Stimulated activated naive CD8-positive, alpha-beta T cell treated with anti-CD3 and anti-CD28 coated beads, Interleukin-15, Interleukin-2, amounts not matched to agents 100 ng/mL and 50 ng/mL, for 24 hours (primary cell): ENCODE measurements around the gene NR1H4.

Source experiments
- H3K27ac Mint-ChIP-seq: one replicate; pipeline ENCODE4 v1.8.0; 2021; ENCODE audit warnings: mild to moderate bottlenecking, mixed read lengths
- H3K27me3 Mint-ChIP-seq: one replicate; pipeline ENCODE4 v1.8.0; 2021; ENCODE audit warnings: mixed read lengths
- H3K36me3 Mint-ChIP-seq: one replicate; pipeline ENCODE4 v1.8.0; 2021; ENCODE audit warnings: low read depth, mixed read lengths
- H3K4me1 Mint-ChIP-seq: one replicate; pipeline ENCODE4 v1.8.0; 2021; ENCODE audit warnings: low read depth, mixed read lengths
- H3K4me3 Mint-ChIP-seq: one replicate; pipeline ENCODE4 v1.8.0; 2021; ENCODE audit warnings: mild to moderate bottlenecking, mixed read lengths
- H3K9me3 Mint-ChIP-seq: one replicate; pipeline ENCODE4 v1.8.0; 2021; ENCODE audit warnings: mixed read lengths

NR1H4 gene

DNA sequence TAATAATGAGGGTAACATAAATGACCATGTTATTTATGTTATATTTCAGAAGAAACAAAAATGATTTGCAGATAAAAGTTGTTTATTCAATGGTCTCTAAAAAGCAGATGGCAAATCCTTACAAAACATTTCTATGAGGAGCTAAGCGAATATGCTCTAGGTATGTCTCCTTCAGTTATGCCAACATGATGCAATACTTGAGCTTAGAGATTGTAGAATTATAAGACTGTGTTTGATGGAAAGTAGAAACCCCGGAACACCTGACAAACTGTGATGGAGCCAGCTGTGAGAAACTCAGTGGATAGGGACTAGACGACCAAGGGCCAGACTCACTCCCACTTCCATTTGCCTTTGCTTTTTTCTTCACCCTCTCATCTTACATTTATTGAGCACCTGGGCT lies 17.8 kb upstream of the NR1H4 start:
- Mint-ChIP-seq H3K36me3 (no peaks in the 10 kb centered on the region), H3K4me3 (no peak overlapping the region), H3K27ac (no peak overlapping the region), H3K9me3 (no peaks in the 10 kb centered on the region), H3K4me1 (no peaks in the 10 kb centered on the region), H3K27me3 (peaks cover 3% of the 10 kb centered on the region)

- no peaks in the 10 kb centered on the region for H3K9me3 Mint-ChIP-seq
- H3K27me3 Mint-ChIP-seq: no peaks in the 10 kb centered on the region
- H3K27ac Mint-ChIP-seq: no peak overlapping the region
- no peak overlapping the region for H3K4me3 Mint-ChIP-seq
- H3K36me3 Mint-ChIP-seq: no peaks in the 10 kb centered on the region
- no peaks in the 10 kb centered on the region for H3K4me1 Mint-ChIP-seq
Observed at GRCh38 chr12:100458191-100458590, 15.5 kb upstream of the NR1H4 start.

DNA sequence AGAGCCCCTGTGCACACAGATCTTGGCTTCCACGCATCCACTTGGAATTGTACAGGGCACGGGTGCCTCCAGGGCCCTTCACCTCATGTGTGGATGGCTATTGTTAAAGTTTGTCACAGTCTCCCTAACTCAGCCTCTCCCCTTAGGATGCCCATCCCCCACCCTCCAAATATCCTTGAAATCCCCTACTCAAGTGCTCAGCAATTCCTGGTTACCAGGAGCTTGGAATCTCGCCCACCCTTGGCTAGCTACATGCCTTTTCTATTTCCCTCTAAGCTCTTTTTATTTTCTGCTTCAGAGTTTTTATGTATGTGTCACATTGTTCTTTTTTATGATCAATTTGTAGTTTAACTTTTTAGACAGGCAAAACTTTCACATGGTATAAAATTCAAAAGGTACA lies 13.0 kb upstream of the NR1H4 start:
- no peaks in the 10 kb centered on the region for H3K27me3 Mint-ChIP-seq
- H3K36me3 Mint-ChIP-seq: no peaks in the 10 kb centered on the region
- no peak overlapping the region for H3K4me3 Mint-ChIP-seq
- no peak overlapping the region for H3K27ac Mint-ChIP-seq
- no peaks in the 10 kb centered on the region for H3K9me3 Mint-ChIP-seq
- no peaks in the 10 kb centered on the region for H3K4me1 Mint-ChIP-seq

DNA sequence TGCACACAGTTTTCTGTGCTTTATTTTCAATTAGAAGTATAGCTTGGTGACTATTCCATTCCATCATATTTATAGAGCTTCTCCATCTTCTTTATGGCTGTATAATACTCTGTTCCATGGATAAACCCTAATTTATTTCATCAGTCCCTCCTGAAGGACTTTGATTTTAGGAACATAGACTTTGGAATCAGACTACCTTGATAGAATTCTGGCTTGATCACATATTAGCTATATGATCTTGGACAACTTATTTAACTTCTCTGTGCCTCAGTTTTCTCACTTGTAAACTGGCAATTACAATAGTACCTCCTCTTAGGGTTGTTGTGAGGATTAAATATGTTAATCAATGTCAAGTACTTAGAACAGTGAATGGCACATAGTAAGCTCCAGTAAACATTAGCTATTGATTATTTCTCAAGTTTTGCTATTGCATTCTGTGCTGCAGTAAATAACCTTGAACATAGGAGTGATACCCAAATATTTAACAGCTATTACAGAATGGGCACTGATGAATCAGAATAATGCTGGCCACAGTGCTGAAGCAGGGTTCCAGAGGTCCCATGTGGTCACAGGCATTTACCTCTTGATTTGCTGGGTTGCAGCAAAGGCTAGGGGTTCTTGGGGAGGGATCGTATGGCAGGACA lies 12.2 kb upstream of the NR1H4 start:
- H3K4me3 Mint-ChIP-seq: no peak overlapping the region
- H3K4me1 Mint-ChIP-seq: no peaks in the 10 kb centered on the region
- H3K9me3 Mint-ChIP-seq: no peaks in the 10 kb centered on the region
- H3K27ac Mint-ChIP-seq: no peak overlapping the region
- no peaks in the 10 kb centered on the region for H3K36me3 Mint-ChIP-seq
- H3K27me3 Mint-ChIP-seq: no peaks in the 10 kb centered on the region

- H3K4me1 Mint-ChIP-seq: no peaks in the 10 kb centered on the region
- no peaks in the 10 kb centered on the region for H3K27me3 Mint-ChIP-seq
- no peaks in the 10 kb centered on the region for H3K9me3 Mint-ChIP-seq
- no peaks in the 10 kb centered on the region for H3K36me3 Mint-ChIP-seq
- no peak overlapping the region for H3K27ac Mint-ChIP-seq
- H3K4me3 Mint-ChIP-seq: no peak overlapping the region
Observed at GRCh38 chr12:100463661-100464060, 10.0 kb upstream of the NR1H4 start.

DNA sequence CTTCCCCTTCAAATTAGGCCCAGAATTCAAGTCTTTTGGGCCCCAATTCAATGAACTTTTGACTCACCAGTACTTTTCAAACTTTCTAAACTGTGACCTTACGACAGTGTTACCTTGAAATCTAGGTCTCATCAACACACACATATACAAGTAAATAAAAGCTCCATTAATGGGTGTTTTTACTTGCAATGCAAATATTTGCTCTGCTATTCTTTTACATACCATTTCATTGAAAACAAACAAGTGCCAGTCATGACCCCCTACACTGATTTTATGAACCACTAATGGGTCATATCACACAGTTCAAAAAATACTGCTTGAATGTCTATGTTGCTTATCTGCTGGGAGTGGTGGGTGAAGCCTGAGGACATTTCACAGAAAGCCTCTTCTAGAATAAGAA lies 9.1 kb upstream of the NR1H4 start:
- Mint-ChIP-seq H3K36me3 (no peaks in the 10 kb centered on the region), H3K27ac (no peak overlapping the region), H3K4me1 (no peaks in the 10 kb centered on the region), H3K27me3 (no peaks in the 10 kb centered on the region), H3K4me3 (no peak overlapping the region), H3K9me3 (no peaks in the 10 kb centered on the region)

GRCh38 chr12:100468126-100468525 lies 5.5 kb upstream of the NR1H4 start:
- Mint-ChIP-seq H3K9me3 (no peaks in the 10 kb centered on the region), H3K27ac (no peak overlapping the region), H3K36me3 (no peaks in the 10 kb centered on the region), H3K27me3 (peaks cover 15% of the 10 kb centered on the region), H3K4me1 (no peaks in the 10 kb centered on the region), H3K4me3 (no peak overlapping the region)

GRCh38 chr12:100472325-100472724 lies 1.3 kb upstream of the NR1H4 start:
- H3K9me3 Mint-ChIP-seq: no peaks in the 10 kb centered on the region
- H3K27me3 Mint-ChIP-seq: peaks cover 22% of the 10 kb centered on the region
- H3K4me1 Mint-ChIP-seq: no peaks in the 10 kb centered on the region
- no peaks in the 10 kb centered on the region for H3K36me3 Mint-ChIP-seq
- no peak overlapping the region for H3K27ac Mint-ChIP-seq
- H3K4me3 Mint-ChIP-seq: no peak overlapping the region

GRCh38 chr12:100473050-100473715 lies 483 bp upstream of the NR1H4 start:
- H3K9me3 Mint-ChIP-seq: no peaks in the 10 kb centered on the region
- no peaks in the 10 kb centered on the region for H3K36me3 Mint-ChIP-seq
- no peaks in the 10 kb centered on the region for H3K4me1 Mint-ChIP-seq
- no peak overlapping the region for H3K4me3 Mint-ChIP-seq
- peaks cover 22% of the 10 kb centered on the region for H3K27me3 Mint-ChIP-seq
- H3K27ac Mint-ChIP-seq: no peak overlapping the region

GRCh38 chr12:100474617-100475016 lies 951 bp downstream of the NR1H4 start:
- Mint-ChIP-seq H3K27ac (no peak overlapping the region), H3K4me1 (no peaks in the 10 kb centered on the region), H3K36me3 (no peaks in the 10 kb centered on the region), H3K4me3 (no peak overlapping the region), H3K27me3 (peaks cover 21% of the 10 kb centered on the region), H3K9me3 (no peaks in the 10 kb centered on the region)

GRCh38 chr12:100476013-100476751 lies 2.5 kb downstream of the NR1H4 start:
- Mint-ChIP-seq H3K4me1 (no peaks in the 10 kb centered on the region), H3K9me3 (no peaks in the 10 kb centered on the region), H3K36me3 (no peaks in the 10 kb centered on the region), H3K4me3 (no peak overlapping the region), H3K27me3 (peaks cover 17% of the 10 kb centered on the region), H3K27ac (no peak overlapping the region)

DNA sequence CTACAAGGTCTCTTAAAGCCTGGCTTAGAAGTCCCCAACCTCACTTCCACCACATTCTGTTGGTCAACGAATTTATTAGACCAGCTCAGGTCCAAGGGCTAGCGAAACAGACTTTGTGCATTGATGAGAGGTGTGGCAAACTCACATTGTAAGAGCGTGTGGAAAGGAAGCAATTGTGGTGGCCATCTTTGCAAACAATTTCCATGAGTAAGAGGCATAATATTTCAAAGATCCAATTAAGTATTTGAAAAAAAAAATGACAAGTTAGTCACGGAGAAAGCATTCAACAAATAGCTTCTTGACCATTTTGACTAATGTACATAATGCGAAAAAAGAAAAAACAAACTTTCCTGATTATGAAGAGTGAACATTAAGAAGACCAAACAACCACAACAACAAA lies 7.4 kb downstream of the NR1H4 start:
- Mint-ChIP-seq H3K36me3 (no peaks in the 10 kb centered on the region), H3K4me3 (no peak overlapping the region), H3K27me3 (peaks cover 7% of the 10 kb centered on the region), H3K9me3 (no peaks in the 10 kb centered on the region), H3K4me1 (no peaks in the 10 kb centered on the region), H3K27ac (no peak overlapping the region)

DNA sequence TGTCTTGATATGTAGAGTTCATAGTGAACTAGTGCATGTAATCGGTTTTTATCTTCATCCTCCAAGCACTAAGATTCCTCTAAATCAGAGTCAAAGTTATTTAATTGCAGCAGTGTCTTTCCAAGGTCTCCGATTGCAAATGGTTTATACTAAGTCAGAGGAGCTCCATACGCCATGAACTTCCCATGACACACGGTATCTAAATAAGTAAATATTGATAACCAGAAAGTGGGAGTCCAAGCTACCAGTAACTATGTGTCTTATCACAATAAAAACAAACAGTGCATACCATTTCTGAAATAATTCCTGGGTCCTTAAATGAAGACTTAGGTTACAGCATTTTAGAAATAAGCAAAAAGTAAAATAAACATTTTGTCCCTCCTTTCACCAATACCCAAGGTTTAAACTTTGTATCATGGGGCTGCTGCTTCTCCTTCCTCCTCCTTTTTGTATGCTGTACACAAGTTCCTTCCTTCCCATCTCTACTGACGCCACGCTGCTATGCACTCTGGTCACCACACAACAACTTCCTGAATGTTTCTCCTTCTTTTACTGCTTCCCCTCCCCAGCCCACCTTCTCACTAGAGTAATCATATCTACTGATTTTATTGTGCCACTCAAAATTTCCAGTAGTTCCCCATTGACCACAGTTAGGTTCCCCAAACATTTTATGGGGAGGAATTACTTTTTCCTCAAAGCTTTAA lies 10.7 kb downstream of the NR1H4 start:
- no peaks in the 10 kb centered on the region for H3K4me1 Mint-ChIP-seq
- H3K27ac Mint-ChIP-seq: no peak overlapping the region
- H3K9me3 Mint-ChIP-seq: no peaks in the 10 kb centered on the region
- no peaks in the 10 kb centered on the region for H3K36me3 Mint-ChIP-seq
- H3K27me3 Mint-ChIP-seq: peaks cover 10% of the 10 kb centered on the region
- H3K4me3 Mint-ChIP-seq: no peak overlapping the region

GRCh38 chr12:100484891-100485471 lies 11.3 kb downstream of the NR1H4 start:
- no peaks in the 10 kb centered on the region for H3K9me3 Mint-ChIP-seq
- H3K36me3 Mint-ChIP-seq: no peaks in the 10 kb centered on the region
- H3K4me3 Mint-ChIP-seq: no peak overlapping the region
- no peak overlapping the region for H3K27ac Mint-ChIP-seq
- H3K4me1 Mint-ChIP-seq: no peaks in the 10 kb centered on the region
- H3K27me3 Mint-ChIP-seq: peaks cover 10% of the 10 kb centered on the region

- Mint-ChIP-seq H3K4me3 (no peak overlapping the region), H3K27ac (no peak overlapping the region), H3K4me1 (no peaks in the 10 kb centered on the region), H3K9me3 (no peaks in the 10 kb centered on the region), H3K36me3 (no peaks in the 10 kb centered on the region), H3K27me3 (peaks cover 7% of the 10 kb centered on the region)
Observed at GRCh38 chr12:100485983-100486382, 12.3 kb downstream of the NR1H4 start.
